Uterus (tissue), 4 donors: ENCODE measurements around the gene SLC25A4. TPM values are rescaled to one million over a fixed set of nuclear protein-coding genes. Genes with fewer than 3 reads are reported as not detected.
"Not testable (repeated sequence)": the region's sequence is repeated elsewhere in the genome, so short reads cannot be mapped to it uniquely, and the experiment has no call there.

Experiments used
- DNase-seq, 2 donors: peaks; one replicate each; pipeline ENCODE4 v3.0.0-alpha.2; 2019 to 2020
- H3K27ac ChIP-seq, 2 donors: fragments of 200-600 bp; sonication (generic); 1 replicate in 1 of 2; 2 replicates in 1 of 2; pipeline ENCODE4 v1.5.1; 2016 to 2018
- H3K27me3 ChIP-seq, 2 donors: fragments of 200-600 bp; sonication (generic); one replicate each; pipeline ENCODE4 v1.5.1; 2018 to 2019; ENCODE audit warnings: control low read depth in 1 of 2
- H3K36me3 ChIP-seq, 2 donors: fragments of 200-600 bp; sonication (generic); one replicate each; pipeline ENCODE4 v1.5.1; 2019; ENCODE audit warnings: control low read depth in 1 of 2
- H3K4me1 ChIP-seq, 2 donors: fragments of 200-600 bp; sonication (generic); one replicate each; pipeline ENCODE4 v1.5.1; 2018 to 2019; ENCODE audit warnings: control low read depth in 1 of 2
- H3K4me3 ChIP-seq, 2 donors: fragments of 200-600 bp; sonication (generic); 1 replicate in 1 of 2; 2 replicates in 1 of 2; pipeline ENCODE4 v1.5.1; 2018 to 2019; ENCODE audit warnings: mild to moderate bottlenecking in 1 of 2
- H3K9me3 ChIP-seq, 2 donors: fragments of 200-600 bp; sonication (generic); one replicate each; pipeline ENCODE4 v1.5.1; 2019; ENCODE audit warnings: control low read depth in 1 of 2
- POLR2A ChIP-seq, 2 donors: fragments of 450-650 bp; IDR thresholded peaks; one replicate each; pipeline ENCODE4 v1.6.1; 2016; ENCODE audit warnings: antibody characterized with exemption in 2 of 2, mild to moderate bottlenecking in 1 of 2, moderate library complexity in 1 of 2
- intact Hi-C: fragments of 100-400 bp; cut with DNase I; formaldehyde crosslinking; loops from one replicate; pipeline ENCODE4 v1.15.1; 2023; ENCODE audit warnings: low total_unique reads
- total RNA-seq, 4 donors: library from RNA; depleted of rRNA in 3 of 4; stranded (reverse); fragments of >200 nt in 3 of 4; gene quantifications; one replicate each; pipeline versions ENCODE4 v1.1.0 to v1.2.4, GENCODE V29; 2014 to 2023
- TF ChIP-seq, protein P1 (sequence below), 4 experiments: fragments of 200-600 bp in 2 of 4; fragments of 450-650 bp in 2 of 4; sonication (generic) in 2 of 4; IDR thresholded peaks; one replicate each; pipeline ENCODE4 v1.5.1; 2016 to 2019; ENCODE audit warnings: antibody characterized with exemption in 4 of 4, mild to moderate bottlenecking in 2 of 4, moderate library complexity in 1 of 4
- donor health status: DM: yes; HTN: yes; CAD: no.

The SLC25A4 gene
- total RNA-seq, 4 donors from 2014 or later: 9.5 to 24.4 (median 14.4) TPM

DNA sequence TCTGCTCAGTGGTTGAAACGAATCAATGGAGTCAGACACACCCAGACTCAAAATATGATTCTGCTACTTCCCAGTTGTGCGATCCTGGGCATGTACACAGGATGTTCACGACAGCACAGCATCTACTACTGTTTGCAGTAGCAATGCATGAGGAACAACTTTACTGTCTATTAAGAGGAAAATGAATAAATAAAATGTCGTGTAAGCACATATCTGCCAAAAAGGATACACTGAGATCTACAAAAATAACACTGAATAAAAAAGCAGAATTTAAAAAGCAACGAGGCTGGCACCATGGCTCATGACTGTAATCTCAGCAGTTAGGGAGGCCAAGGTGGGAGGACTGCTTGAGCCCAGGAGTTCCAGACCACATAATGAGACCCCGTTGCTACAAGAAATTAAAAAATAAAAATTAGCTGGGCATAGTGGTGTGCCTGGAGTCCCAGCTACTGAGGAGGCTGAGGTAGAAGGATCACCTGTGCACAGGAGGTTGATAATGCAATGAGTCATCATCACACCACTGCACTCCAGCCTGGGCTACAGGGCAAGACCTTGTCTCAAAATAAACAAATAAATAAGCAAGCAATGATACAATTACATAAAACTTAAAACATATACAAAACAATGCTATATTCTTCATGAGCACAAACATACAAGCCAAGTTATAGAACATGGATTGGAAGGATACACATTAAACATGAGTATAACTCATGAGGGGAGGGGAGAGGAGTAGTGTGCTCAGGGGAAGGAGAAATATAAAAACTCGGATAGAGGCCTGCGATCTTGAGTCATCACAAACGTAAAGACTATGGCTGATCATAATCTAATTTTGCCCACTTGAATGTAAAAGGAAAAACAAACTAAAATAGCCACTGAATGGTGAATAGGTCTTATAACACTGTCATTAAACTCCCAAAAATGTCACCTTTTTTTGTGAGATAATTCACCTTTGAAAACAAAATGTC is 52.1 kb downstream of the SLC25A4 start:
- H3K27me3 ChIP-seq: no peaks in the 10 kb centered on the region
- intact Hi-C loops: no loop called here
- TF ChIP-seq, protein P1, sequence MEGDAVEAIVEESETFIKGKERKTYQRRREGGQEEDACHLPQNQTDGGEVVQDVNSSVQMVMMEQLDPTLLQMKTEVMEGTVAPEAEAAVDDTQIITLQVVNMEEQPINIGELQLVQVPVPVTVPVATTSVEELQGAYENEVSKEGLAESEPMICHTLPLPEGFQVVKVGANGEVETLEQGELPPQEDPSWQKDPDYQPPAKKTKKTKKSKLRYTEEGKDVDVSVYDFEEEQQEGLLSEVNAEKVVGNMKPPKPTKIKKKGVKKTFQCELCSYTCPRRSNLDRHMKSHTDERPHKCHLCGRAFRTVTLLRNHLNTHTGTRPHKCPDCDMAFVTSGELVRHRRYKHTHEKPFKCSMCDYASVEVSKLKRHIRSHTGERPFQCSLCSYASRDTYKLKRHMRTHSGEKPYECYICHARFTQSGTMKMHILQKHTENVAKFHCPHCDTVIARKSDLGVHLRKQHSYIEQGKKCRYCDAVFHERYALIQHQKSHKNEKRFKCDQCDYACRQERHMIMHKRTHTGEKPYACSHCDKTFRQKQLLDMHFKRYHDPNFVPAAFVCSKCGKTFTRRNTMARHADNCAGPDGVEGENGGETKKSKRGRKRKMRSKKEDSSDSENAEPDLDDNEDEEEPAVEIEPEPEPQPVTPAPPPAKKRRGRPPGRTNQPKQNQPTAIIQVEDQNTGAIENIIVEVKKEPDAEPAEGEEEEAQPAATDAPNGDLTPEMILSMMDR (IDR thresholded peaks at IDR 0.05): no peak
- TF ChIP-seq POLR2A (IDR thresholded peaks at IDR 0.05): no peak

DNA sequence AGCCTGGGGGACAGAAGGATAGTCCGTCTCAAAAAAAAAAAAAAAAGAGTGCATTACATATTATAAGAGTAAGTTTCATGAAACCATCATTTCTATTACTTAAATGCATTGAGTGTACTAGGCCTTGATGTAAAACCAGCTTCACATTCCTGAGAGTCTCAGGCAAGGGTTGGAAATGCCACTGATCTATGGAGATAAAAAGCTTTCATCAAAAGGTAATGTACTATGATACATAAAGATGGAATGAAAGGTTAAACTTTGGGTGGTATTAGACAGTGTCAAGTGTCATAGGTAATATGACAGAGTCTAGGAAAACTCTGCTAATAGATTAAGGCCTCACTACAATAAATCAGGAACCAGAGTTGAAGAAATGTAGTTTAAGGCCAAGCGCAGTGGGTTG is 53.4 kb downstream of the SLC25A4 start:
- H3K4me3 ChIP-seq: no peak overlapping the region
- no peak for DNase-seq
- intact Hi-C loops: no loop called here

More for the DNA sequence above, 52.1 kb downstream of the SLC25A4 start:
- H3K4me3 ChIP-seq: no peak overlapping the region
- H3K36me3 ChIP-seq: no peaks in the 10 kb centered on the region
- no peak for DNase-seq
- H3K4me1 ChIP-seq: no peaks in the 10 kb centered on the region
- no peaks in the 10 kb centered on the region for H3K9me3 ChIP-seq
- no peak overlapping the region for H3K27ac ChIP-seq

DNA sequence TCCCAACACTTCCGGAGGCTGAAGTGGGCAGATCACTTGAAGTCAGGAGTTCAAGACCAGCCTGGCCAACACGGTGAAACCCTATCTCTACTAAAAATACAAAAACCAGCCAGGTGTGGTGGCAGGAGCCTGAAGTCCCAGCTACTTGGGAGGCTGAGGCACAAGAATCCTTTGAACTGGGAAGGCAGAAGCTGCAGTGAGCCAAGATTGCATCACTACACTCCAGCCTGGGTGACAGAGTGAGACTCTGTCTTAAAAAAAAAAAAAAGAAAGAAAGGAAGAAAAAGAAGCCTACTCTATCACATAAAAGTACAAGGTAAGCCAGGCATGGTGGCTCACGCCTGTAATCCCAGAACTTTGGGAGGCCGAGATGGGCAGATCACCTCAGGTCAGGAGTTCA is 55.1 kb downstream of the SLC25A4 start:
- H3K4me1 ChIP-seq, H3K36me3 ChIP-seq, H3K27ac ChIP-seq, H3K4me3 ChIP-seq, H3K9me3 ChIP-seq, DNase-seq, intact Hi-C loops, H3K27me3 ChIP-seq: not testable (repeated sequence)

More for the DNA sequence above, 53.4 kb downstream of the SLC25A4 start:
- H3K27ac ChIP-seq: no peak overlapping the region
- H3K36me3 ChIP-seq: no peaks in the 10 kb centered on the region
- H3K4me1 ChIP-seq: no peaks in the 10 kb centered on the region
- no peaks in the 10 kb centered on the region for H3K27me3 ChIP-seq
- TF ChIP-seq POLR2A (IDR thresholded peaks at IDR 0.05): no peak
- TF ChIP-seq, protein P1 (IDR thresholded peaks at IDR 0.05): no peak
- H3K9me3 ChIP-seq: no peaks in the 10 kb centered on the region

Other genes with a start within 250 kb of the SLC25A4 start
- gene HELT, start 124.8 kb upstream of the SLC25A4 start, total RNA-seq: not detected
- 10 to 100 TPM; 20.9 to 63.1 (median 42.0) TPM for gene CFAP97, start 60.7 kb downstream of the SLC25A4 start, total RNA-seq
- 100 to 1,000 TPM in 1 of 4 donors, 10 to 100 TPM in 2, 1 to 10 TPM in 1; 7.1 to 113 (median 20.9) TPM for gene SNX25, start 66.3 kb downstream of the SLC25A4 start, total RNA-seq